Measurements from ENCODE around the gene OTUD1. TPM values are rescaled to one million over a fixed set of nuclear protein-coding genes. Genes with fewer than 3 reads are reported as not detected.

Gene OTUD1
- total and polyA plus RNA-seq, 2 donors (not counting 1 experiment from before 2014, with no cell fraction given), result 69.0 to 92.8 TPM

DNA sequence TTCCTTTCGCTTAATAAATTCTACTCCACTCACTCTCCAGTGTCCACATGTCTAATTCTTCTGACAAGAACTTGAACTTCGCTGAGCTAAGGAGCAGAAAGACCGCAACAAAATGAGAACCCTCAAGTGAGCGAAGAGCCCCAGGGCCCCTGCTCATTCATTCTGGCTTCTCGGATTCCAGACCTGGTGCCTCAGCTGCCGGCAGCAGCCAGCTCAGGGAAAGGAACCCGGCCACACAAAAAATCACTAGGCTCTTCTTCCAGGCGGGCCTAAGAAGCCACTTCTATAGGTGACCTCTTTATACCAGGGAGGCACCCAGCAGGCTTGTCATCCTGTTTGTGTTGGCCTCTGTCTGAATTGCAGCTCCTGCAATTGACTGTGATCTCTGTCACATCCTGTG lies 33.3 kb downstream of the OTUD1 start:
- TF ChIP-seq, protein P1, sequence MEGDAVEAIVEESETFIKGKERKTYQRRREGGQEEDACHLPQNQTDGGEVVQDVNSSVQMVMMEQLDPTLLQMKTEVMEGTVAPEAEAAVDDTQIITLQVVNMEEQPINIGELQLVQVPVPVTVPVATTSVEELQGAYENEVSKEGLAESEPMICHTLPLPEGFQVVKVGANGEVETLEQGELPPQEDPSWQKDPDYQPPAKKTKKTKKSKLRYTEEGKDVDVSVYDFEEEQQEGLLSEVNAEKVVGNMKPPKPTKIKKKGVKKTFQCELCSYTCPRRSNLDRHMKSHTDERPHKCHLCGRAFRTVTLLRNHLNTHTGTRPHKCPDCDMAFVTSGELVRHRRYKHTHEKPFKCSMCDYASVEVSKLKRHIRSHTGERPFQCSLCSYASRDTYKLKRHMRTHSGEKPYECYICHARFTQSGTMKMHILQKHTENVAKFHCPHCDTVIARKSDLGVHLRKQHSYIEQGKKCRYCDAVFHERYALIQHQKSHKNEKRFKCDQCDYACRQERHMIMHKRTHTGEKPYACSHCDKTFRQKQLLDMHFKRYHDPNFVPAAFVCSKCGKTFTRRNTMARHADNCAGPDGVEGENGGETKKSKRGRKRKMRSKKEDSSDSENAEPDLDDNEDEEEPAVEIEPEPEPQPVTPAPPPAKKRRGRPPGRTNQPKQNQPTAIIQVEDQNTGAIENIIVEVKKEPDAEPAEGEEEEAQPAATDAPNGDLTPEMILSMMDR (IDR thresholded peaks at IDR 0.05), result no peak
- TF ChIP-seq EZH2 (IDR thresholded peaks at IDR 0.05; ENCODE audit: borderline replicate concordance, insufficient read depth, low read depth, low read length, poor library complexity, severe bottlenecking), result no peak
- no peak for ATAC-seq (ENCODE audit: low read depth)
- no peak overlapping the region for H3K4me3 Mint-ChIP-seq
- peaks cover 0 to 2% (median 0%) of the 10 kb centered on the region in 3 donors for H3K9me3 ChIP-seq (ENCODE audit: control extremely low read depth in 1 of 3, control insufficient read depth in 2 of 3, insufficient read depth in 1 of 3, low read length in 2 of 3)
- peaks cover 6% of the 10 kb centered on the region for H3K27me3 Mint-ChIP-seq
- peaks cover 1 to 2% of the 10 kb centered on the region in 2 donors for H3K4me1 ChIP-seq (ENCODE audit: control insufficient read depth in 2 of 2, insufficient read depth in 2 of 2, low read length in 2 of 2)
- no peaks in the 10 kb centered on the region for H3K9me3 Mint-ChIP-seq (ENCODE audit: insufficient read depth)
- no peaks in the 10 kb centered on the region for H3K79me2 ChIP-seq (ENCODE audit: control insufficient read depth, insufficient read depth, low read length)
- POLR2A ChIA-PET, result no interaction called here
- H2AFZ ChIP-seq (ENCODE audit: insufficient read depth, low read depth, low read length, poor library complexity, severe bottlenecking), result no peak overlapping the region
- no peak overlapping the region for H3K4me3 ChIP-seq (ENCODE audit: control extremely low read depth in 1 of 5, extremely low read depth in 1 of 5, insufficient read depth in 1 of 5, low read depth in 2 of 5, low read length in 4 of 5)
- WGBS (ENCODE audit: insufficient coverage), result 96% methylated on average over 8 of the region's 8 CpGs
- no peaks in the 10 kb centered on the region for H3K36me3 ChIP-seq (replicated peaks in 1 of 2; ENCODE audit: control extremely low read depth in 1 of 2, control insufficient read depth in 1 of 2, extremely low read depth in 1 of 2, insufficient read depth in 2 of 2, low read length in 1 of 2)
- no peak overlapping the region for H3K4me2 ChIP-seq (replicated peaks; ENCODE audit: low read depth, low read length, poor library complexity, severe bottlenecking)
- H4K20me1 ChIP-seq (ENCODE audit: control insufficient read depth, insufficient read depth, low read length, poor library complexity, severe bottlenecking), result no peaks in the 10 kb centered on the region
- H3K27ac Mint-ChIP-seq, result no peak overlapping the region
- peaks cover 0 to 4% (median 0%) of the 10 kb centered on the region in 4 experiments for H3K27me3 ChIP-seq (replicated peaks in 1 of 4; ENCODE audit: control extremely low read depth in 1 of 4, control insufficient read depth in 3 of 4, insufficient read depth in 4 of 4, low read length in 3 of 4)
- CTCF ChIA-PET, result no interaction called here
- no peak overlapping the region for H3K27ac ChIP-seq (ENCODE audit: low read length in 2 of 2)
- no peak overlapping the region for H3K9ac ChIP-seq (ENCODE audit: low read length)
- no peak for DNase-seq
- peaks cover 10% of the 10 kb centered on the region for H3K4me1 Mint-ChIP-seq
- intact Hi-C loops (cut with micrococcal nuclease), result no loop called here

DNA sequence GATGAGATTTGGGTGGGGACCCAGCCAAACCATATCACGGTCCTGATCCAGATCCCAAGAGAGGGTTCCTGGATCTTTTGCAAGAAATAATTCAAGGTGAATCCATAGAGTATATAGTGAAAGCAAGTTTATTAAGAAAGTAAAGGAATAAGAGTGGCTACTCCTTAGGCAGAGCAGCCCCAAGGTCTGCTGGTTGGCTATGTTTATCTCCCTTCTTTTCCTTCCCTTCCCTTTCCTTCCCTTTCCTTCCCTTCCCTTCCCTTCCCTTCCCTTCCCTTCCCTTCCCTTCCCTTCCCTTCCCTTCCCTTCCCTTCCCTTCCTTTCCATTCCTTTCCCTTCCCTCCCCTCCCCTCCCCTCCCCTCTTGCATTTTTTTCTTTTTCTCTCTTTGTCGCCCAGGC lies 35.2 kb downstream of the OTUD1 start:
- intact Hi-C loops (cut with micrococcal nuclease), result no loop called here
- H3K4me1 ChIP-seq (ENCODE audit: control insufficient read depth in 2 of 2, insufficient read depth in 2 of 2, low read length in 2 of 2), result no peaks in the 10 kb centered on the region
- Mint-ChIP-seq H3K27me3 (peaks cover 6% of the 10 kb centered on the region), H3K4me1 (peaks cover 6% of the 10 kb centered on the region), H3K9me3 (ENCODE audit: insufficient read depth) (no peaks in the 10 kb centered on the region), H3K4me3 (no peak overlapping the region), H3K27ac (no peak overlapping the region)
- DNase-seq (no peak), ATAC-seq (ENCODE audit: low read depth) (no peak)
- 100% methylated on average over 2 of the region's 2 CpGs for WGBS (ENCODE audit: insufficient coverage)
- H3K9ac ChIP-seq (ENCODE audit: low read length), result no peak overlapping the region
- no peak for TF ChIP-seq EZH2 (IDR thresholded peaks at IDR 0.05; ENCODE audit: borderline replicate concordance, insufficient read depth, low read depth, low read length, poor library complexity, severe bottlenecking)
- TF ChIP-seq, protein P1 (IDR thresholded peaks at IDR 0.05), result no peak
- CTCF ChIA-PET, result no interaction called here
- H3K9me3 ChIP-seq (ENCODE audit: control extremely low read depth in 1 of 3, control insufficient read depth in 2 of 3, insufficient read depth in 1 of 3, low read length in 2 of 3), result no peaks in the 10 kb centered on the region
- H3K27ac ChIP-seq (ENCODE audit: low read length in 2 of 2), result no peak overlapping the region
- H3K27me3 ChIP-seq (replicated peaks in 1 of 4; ENCODE audit: control extremely low read depth in 1 of 4, control insufficient read depth in 3 of 4, insufficient read depth in 4 of 4, low read length in 3 of 4), result peaks cover 0 to 4% (median 0%) of the 10 kb centered on the region in 4 experiments
- no peak overlapping the region for H2AFZ ChIP-seq (ENCODE audit: insufficient read depth, low read depth, low read length, poor library complexity, severe bottlenecking)
- H3K4me3 ChIP-seq (ENCODE audit: control extremely low read depth in 1 of 5, extremely low read depth in 1 of 5, insufficient read depth in 1 of 5, low read depth in 2 of 5, low read length in 4 of 5), result no peak overlapping the region
- no peaks in the 10 kb centered on the region for H4K20me1 ChIP-seq (ENCODE audit: control insufficient read depth, insufficient read depth, low read length, poor library complexity, severe bottlenecking)
- H3K36me3 ChIP-seq (replicated peaks in 1 of 2; ENCODE audit: control extremely low read depth in 1 of 2, control insufficient read depth in 1 of 2, extremely low read depth in 1 of 2, insufficient read depth in 2 of 2, low read length in 1 of 2), result no peaks in the 10 kb centered on the region
- no peak overlapping the region for H3K4me2 ChIP-seq (replicated peaks; ENCODE audit: low read depth, low read length, poor library complexity, severe bottlenecking)
- POLR2A ChIA-PET, result no interaction called here
- no peaks in the 10 kb centered on the region for H3K79me2 ChIP-seq (ENCODE audit: control insufficient read depth, insufficient read depth, low read length)
